ENCODE results near the gene MTHFD2L.
"Not testable (repeated sequence)": the region's sequence is repeated elsewhere in the genome, so short reads cannot be mapped to it uniquely, and the experiment has no call there.

Gene MTHFD2L

DNA sequence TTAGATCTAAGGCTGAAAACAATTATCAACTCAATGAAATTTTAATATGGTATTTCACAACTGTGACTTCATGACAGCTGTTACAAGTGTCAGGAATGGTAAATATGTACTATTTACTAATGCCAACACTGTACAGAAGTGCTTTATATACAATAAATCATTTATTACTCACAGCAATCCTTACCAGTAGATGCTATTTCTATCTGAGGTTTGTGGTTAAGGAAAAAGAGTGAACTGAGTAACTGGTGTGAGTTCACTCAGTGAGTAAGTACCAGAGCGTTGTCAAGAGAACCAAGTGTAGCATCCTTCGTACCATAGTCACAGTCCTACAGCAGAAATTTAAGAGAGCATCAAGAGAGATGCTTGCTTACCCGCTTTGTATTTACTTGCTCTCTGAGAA is 23.3 kb downstream of the MTHFD2L start:
- FAIRE-seq (no peak), DNase-seq (ENCODE audit: insufficient read length, low spot score) (no peak)

DNA sequence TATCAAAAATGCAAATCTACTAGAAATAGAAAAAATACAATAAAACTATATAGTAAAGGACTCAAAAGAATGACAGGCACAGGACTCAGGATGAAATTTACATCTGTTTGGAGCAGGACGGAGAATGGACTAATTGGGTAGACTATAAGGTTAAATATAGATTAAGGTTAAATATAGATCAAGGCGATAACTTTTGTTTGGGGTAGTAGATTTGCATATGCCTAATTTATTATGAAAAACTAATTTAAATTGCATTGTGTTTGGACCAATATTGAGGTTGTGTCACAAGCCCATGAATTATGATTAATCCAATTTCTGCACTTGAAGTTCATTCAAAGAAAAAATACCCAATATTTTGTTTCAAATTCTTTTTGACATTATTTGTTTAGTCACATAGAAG is 31.0 kb downstream of the MTHFD2L start:
- no peak for FAIRE-seq
- no peak for DNase-seq (ENCODE audit: insufficient read length, low spot score)

DNA sequence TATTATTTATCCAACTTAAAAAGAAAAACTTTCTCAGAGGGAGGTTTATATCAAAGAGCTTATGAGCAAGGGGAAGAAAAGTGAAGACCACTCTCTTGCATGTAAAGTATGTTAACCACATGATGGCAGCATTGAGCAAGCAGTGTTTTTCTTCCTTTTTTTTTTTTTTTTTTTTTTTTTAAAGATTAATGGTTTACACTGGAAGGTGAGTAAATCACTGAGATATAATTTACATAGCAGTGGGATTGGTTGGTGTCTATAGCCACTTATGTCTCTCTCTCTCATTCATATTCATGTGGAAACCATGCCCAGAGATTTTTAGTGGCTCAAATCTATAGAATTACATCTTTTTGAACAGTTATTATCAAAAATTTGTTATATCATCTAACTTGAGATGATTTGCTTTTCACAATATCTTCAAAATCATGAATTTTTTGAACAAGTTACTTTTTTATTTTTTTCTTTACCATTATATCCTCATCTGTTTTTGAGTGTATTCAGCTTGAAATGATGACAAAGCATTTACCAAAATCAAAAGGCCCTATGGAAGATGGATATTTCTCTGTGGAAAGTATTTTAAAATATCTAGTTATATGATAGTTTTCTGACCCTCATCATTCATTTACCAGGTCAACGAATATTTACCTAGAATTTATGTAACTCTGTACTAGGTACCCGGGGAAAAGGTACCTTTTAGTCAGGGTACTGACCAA is 31.6 kb downstream of the MTHFD2L start:
- FAIRE-seq (no peak), DNase-seq (ENCODE audit: insufficient read length, low spot score) (peak; percentile 8)

DNA sequence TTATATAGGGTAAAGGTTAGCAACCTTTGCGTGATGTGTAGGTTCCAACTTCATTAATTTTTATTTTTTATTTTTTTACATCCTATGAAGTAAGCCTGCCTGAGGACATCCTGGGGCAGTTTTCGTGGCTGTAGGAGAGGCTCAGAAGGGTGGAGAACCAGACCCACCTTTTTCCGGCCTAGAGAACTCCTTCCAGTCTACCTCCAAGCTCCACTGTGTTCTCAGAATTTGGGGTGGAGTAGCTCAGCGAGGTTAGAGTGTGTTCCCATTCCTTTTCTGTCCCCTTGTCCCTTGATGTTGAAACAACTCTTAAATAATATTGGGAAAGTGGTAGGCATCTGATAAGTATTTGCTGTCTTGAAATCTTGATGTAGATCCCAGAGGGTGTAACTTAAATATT is 32.4 kb downstream of the MTHFD2L start:
- DNase-seq (ENCODE audit: insufficient read length, low spot score), result no peak
- FAIRE-seq, result no peak

DNA sequence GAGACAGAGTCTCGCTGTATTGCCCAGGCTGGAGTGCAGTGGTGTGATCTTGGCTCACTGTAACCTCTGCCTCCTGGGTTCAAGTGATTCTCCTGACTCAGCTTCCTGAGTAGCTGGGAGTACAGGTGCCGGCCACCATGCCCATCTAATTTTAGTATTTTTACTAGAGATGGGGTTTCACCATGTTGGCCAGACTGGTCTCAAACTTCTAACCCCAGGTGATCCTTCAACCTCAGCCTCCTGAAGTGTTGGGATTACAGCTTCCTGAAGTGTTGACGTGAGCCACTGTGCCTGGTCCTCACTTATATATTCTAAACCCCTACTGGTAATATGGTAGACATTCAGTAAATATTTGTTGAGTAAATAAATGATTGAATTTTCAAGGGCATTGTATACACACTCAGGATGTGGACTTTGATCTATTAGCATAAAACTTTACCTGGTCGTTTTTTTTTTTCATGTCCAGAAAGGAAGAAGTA is 33.0 kb downstream of the MTHFD2L start:
- DNase-seq (ENCODE audit: insufficient read length, low spot score), result no peak

DNA sequence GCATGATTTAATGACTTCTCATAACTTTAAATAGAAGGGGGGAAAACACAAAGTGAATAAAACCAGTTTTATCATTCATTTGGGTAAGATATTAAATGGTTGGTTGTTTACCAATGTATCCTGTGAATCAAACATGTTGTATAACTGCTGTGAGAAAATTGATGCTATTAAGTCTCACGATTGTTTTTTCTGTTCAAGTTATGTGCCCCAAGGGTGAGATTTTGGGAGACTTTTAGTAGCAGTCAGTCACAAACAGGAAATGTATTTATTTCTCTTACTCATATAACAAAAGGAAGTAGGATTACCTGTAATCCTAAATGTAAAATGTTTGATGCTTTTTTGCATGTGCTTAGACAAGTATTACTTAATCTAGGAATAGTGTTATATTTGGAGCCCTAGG is 39.2 kb downstream of the MTHFD2L start:
- FAIRE-seq (no peak), DNase-seq (ENCODE audit: insufficient read length, low spot score) (no peak)

More for the DNA sequence above, 33.0 kb downstream of the MTHFD2L start:
- FAIRE-seq, result no peak

DNA sequence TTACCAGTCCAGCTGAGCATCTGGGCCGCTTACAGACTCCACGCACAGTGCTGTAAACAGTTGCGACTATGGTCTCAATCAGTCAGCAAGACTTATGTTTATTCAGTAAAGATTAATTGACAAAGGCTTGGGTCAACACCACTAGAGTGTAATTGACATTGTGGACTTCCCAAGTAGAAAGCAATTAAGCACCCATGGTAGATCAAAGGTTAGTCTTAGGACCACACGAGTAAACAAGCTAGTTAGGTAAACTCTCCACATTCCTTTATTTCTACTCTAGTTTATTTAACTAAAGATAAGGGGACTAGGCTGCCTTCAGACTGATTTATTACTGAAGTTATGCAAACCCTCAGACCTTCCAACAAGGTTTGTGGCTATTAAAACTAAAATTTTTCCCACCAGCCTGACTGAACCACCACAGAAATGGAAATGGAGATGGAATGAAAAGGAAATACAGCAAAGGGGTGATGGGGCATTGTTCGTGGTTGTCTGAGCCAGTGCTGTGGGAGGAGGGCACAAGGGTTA is 44.2 kb downstream of the MTHFD2L start:
- DNase-seq (ENCODE audit: insufficient read length, low spot score), result no peak
- no peak for FAIRE-seq

DNA sequence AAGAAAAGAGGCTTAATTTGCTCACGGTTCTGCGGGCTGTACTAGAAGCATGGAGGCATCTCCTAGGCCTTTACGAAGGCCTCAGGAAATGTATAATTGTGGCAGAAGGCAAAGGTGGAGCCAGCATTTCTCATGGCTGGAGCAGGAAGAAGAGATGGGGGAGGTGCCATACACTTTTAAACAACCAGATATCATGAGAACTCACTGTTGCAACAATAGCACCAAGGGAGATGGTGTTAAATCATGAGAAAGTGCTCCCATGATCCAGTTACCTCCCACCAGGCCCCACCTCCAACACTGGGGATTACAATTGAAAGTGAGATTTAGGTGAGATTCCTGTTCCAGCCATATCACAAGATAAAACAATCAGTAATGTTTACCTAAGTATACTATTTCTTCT is 45.5 kb downstream of the MTHFD2L start:
- DNase-seq (ENCODE audit: insufficient read length, low spot score) (no peak), FAIRE-seq (no peak)

DNA sequence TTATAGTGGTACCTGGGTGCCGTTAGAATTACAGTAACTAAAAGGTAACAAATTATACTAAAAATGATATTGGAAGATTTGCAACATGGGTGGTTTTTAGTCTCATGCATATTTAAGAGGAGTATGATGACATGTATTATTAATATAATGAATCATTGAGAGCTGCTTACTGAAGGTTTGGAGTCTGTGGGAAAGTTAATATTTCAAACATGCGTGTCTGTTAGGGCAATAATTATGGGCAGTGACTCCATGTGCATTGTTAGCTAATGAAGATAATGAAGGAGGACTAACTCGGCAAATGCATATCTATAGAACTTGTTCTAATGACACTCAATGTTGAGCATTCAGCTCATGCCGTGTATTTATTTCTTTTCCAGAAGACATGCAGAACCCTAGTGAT is 47.1 kb downstream of the MTHFD2L start:
- DNase-seq (ENCODE audit: insufficient read length, low spot score), result no peak
- FAIRE-seq, result no peak

DNA sequence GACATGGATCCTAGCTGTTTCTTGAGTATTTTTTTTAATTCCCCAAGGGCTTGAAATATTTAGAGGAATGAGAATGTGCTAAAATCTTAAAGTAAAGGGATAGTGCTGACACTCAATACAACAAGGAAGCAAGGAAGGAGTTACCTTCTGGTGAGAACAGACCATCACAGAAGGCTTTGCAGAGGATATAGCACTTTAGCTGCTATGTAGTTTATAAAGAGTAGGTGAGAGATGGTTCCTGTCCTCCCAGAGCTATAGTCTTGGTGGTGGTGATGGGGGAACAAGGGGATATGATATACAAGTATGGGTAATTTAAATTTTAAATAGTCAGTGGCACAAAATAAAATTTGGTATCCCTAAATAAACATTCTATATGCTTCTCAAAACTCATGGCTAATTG is 47.6 kb downstream of the MTHFD2L start:
- FAIRE-seq (no peak), DNase-seq (ENCODE audit: insufficient read length, low spot score) (no peak)

DNA sequence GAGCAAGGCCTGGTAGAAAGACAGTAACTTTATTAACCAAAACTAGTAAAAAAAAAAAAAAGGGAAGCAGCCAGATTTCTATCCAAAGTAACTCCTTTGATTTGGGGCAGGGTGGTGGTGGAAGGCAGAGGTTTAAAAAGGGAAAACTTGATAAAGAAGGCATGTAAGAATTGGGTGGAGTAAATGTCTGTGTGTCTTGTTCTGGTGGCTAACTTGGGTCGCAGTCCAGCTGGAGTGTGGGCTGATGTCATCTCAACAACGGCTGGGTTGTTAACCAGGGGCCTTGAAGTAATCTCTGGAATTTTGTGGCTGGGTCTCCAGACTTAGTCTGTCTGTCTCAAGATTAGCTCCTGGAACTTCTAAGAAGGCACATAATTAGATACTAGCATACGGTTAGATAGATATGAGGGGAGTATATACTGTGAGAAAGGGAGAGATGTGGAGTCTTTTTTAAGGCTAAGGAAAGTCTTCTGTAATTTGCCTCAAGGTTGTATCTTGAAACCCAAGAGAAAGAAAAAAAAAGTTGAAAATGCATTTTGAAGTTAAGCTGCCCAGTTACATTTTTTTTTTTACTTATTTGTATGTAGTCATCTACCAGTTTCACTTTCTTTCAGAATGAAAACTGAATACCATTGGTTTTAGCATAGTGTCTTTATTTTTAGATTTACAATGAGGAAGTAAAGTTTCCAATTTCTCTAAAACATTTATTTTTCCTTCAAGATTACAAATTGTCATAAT is 48.3 kb downstream of the MTHFD2L start:
- FAIRE-seq, result no peak

DNA sequence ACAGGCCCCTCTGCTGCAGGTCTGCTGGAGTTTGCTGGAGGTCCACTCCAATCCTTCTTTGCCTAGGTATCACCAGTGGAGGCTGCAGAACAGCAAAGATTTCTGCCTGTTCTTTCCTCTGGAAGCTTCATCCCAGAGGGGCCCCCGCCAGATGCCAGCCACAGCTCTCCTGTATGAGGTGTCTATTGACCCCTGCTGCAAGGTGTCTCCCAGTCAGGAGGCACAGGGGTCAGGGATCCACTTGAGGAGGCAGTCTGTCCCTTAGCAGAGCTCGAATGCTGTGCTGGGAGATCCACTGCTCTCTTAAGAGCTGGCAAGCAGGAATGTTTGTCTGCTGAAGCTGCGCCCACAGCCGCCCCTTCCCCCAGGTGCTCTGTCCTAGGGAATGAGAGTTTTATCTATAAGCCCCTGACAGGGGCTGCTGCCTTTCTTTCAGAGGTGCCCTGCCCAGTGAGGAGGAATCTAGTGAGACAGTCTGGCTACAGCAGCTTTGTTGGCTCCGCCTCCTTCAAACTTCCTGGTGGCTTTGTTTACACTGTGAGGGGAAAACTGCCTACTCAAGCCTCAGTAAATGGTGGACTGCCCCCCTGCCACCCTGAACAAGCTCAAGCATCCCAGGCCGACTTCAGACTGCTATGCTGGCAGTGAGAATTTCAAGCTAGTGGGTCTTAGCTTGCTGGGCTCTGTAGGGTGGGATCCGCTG is 56.7 kb downstream of the MTHFD2L start:
- not testable (repeated sequence) for DNase-seq (ENCODE audit: insufficient read length, low spot score); FAIRE-seq

More for the DNA sequence above, 48.3 kb downstream of the MTHFD2L start:
- DNase-seq (ENCODE audit: insufficient read length, low spot score), result no peak

DNA sequence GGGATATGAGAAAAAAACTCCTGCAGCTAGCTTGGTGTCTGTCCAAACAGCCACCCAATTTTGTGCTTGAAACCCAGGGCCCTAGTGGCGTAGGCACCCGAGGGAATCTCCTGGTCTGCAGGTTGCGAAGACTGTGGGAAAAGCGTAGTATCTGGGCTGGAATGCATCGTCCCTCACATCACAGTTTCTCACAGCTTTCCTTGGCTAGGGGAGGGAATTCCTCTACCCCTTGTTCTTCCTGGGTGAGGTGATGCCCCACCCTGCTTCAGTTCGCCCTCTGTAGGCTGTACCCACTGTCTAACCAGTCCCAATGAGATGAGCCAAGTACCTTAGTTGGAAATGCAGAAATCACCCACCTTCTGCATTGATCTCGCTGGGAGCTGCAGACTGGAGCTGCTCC is 57.3 kb downstream of the MTHFD2L start:
- FAIRE-seq; DNase-seq (ENCODE audit: insufficient read length, low spot score): not testable (repeated sequence)

DNA sequence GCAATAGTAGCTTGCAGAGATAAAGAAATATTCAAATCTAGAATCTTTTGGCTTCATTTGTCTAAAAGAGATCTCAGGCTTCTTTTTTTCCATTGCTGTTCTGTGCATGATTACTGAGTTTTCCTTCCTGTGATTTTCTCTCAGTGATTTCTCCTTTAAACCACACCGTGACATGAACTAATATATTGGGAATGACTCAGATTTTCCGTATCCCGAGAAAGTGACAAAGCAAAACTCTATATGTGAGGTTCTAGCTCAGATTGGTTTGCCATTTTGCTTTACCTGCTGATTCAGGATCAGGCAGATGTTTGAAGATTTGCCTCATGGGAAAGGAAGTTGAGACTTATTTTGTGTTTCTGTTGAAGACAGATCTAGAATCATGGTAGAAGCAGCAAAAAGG is 59.4 kb downstream of the MTHFD2L start:
- no peak for DNase-seq (ENCODE audit: insufficient read length, low spot score)
- no peak for FAIRE-seq

DNA sequence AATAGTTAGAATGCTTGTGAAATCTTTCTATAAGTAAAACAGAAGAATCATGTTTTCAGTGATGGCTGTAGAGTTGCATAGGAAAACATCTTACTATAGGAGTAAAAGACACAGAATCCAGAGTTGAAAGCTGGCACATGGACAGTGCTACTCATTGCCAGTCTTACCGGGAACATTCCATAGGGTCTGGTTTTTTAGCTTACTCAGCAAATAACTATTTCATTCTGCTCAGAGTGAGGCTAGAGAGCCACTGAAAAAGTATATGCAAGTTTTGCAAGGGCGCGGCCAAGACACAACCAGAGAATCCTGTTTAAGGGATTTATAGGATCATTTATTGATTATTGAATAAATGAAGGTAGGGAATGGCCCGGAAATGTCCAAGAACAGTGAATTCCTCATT is 60.3 kb downstream of the MTHFD2L start:
- FAIRE-seq (no peak), DNase-seq (ENCODE audit: insufficient read length, low spot score) (no peak)

DNA sequence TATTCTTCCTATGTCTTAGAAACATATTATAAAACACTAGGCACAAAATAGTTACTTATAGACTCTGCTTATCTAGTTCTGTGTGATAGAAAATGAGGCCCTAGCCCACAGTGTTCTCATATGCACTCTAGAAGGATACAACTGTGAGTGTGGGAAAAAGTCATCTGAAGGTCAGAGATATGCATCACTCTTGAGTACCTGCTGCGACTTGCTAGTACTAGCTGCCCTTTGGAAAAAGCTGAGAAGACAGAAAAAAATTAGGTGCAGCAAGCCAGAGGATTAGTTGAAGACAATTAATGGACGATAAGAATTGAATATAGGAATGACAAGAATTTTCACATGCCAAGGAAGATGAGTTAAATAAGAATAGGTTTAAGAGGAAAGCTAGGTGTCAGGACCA is 61.3 kb downstream of the MTHFD2L start:
- FAIRE-seq (no peak), DNase-seq (ENCODE audit: insufficient read length, low spot score) (no peak)

DNA sequence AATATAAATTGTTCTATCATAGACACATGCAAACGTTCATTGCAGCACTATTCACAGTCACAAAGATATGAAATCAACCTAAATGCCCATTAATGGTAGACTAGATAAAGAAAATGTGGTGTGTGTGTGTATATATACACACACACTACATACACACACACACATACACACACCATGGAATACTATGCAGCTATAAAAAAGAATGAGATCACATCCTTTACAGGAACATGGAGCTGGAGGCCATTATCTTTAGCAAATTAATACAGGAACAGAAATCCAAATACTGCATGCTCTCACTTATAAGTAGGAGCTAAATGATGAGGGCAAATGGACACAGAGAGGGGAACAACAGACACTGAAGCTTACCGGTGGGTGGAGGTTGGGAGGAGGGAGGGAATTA is 65.2 kb downstream of the MTHFD2L start:
- DNase-seq (ENCODE audit: insufficient read length, low spot score), result no peak
- no peak for FAIRE-seq

DNA sequence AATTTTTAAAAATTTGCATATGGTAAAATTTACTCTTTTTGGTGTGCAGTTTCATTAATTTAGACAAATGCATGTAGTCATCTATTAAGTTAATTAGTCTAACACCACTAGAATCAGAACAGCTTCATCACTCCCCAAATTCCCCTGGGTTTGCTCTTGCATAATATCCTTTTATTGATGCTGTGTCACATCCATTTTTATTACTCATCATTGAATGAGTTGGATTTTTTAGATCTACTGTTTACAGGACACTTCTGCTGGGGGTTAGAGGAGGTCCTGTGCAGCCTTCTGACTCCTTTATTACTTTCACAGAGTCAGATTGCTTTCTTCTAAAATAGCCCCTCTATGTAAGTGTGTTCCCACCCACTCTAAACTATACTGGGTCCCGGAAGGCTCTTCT is 65.9 kb downstream of the MTHFD2L start:
- FAIRE-seq, result no peak
- DNase-seq (ENCODE audit: insufficient read length, low spot score), result no peak

DNA sequence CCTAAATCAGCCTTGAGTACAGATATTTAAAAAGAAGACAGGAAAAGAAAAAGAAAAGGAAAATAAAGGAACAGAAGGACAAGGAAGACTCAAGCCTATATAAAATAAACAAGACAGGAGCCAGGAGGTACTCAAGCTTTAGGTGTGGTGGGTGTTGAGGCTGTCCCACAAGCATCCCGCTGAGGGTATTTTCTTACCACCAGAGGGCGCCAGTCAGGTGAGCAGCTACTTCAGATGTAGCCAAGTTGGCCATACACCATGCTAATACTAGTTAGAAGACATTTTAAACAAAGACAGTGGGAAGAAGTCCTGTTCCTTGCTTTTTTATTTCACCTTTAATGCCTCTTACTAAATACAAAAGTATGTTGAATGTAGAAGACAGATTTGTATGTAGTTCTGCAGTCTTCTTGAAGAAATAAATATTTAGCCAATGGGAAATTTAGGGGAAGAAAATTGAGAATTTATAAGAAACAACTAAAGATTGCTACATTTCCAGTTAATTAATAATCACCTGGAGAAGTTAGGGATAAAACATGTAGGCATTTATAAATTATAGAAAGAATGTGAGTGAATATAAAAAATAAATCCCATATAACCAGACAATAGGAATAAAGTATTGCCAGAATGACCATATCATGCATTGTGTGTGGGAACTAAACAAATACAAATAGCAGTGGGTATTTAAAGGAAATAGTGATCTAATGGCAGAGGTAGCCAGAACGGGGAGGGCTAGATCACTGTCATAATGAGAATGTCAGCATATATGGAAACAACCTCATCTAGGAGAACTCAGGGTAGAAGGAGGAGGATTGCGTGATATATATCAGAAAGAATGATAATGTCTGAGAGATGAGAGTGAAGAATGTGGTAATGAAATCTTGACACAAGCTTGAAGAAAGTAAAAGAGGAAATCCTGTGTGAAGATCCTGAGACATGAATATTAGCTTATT is 71.0 kb downstream of the MTHFD2L start:
- FAIRE-seq (no peak), DNase-seq (ENCODE audit: insufficient read length, low spot score) (no peak)

DNA sequence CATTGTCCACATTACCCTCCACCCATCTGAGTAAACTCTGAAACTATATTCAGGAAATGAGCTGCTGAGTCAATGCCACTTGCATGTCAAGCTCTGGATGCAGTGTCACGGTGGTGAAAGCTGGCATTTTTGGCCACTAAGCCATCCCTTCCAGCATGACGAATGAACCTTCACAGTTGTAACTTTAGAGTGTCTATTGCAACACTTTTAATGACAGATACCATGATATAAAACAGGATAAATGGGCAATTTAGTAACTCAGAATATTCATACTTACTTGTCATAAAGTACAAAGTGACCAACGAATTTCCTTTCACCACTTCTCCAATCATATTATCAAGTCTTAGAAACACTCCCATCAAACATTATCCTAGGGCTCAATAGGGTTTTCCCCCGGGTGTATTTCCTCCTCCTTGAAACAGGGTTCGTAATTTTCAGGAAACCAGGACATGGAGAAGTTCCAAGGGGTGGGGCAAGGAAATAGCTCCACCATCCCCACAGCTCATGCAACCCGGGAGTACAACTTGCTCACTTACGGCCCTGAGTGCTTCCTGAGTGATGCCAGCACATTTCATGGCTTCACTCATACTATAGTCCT is 73.1 kb downstream of the MTHFD2L start:
- DNase-seq (ENCODE audit: insufficient read length, low spot score) (no peak), FAIRE-seq (no peak)
